Vagina (tissue), 2 donors: ENCODE data around the gene NAA38.

Experiments
- POLR2A ChIP-seq, 2 donors: fragments of 450-650 bp; IDR thresholded peaks; one replicate each; pipeline ENCODE4 v1.6.1; 2017; ENCODE audit warnings: antibody characterized with exemption in 2 of 2, mild to moderate bottlenecking in 2 of 2, moderate library complexity in 2 of 2
- POLR2AphosphoS5 ChIP-seq, 2 donors: sonication (generic); formaldehyde crosslinking; IDR thresholded peaks; one replicate each; pipeline ENCODE4 v1.9.0; 2017; ENCODE audit warnings: antibody characterized with exemption in 2 of 2, mild to moderate bottlenecking in 2 of 2, low read depth in 1 of 2; ENCODE audit not compliant: insufficient read depth in 1 of 2
- TF ChIP-seq, protein P1 (sequence below), 3 experiments: fragments of 450-650 bp in 2 of 3; fragments of 200-600 bp in 1 of 3; sonication (generic) in 1 of 3; IDR thresholded peaks; one replicate each; pipeline ENCODE4 v1.5.1; 2017 to 2019; ENCODE audit warnings: antibody characterized with exemption in 3 of 3, mild to moderate bottlenecking in 2 of 3, moderate library complexity in 2 of 3

GRCh38 chr17:7820231-7820630 lies 37.1 kb downstream of the NAA38 start:
- TF ChIP-seq POLR2AphosphoS5 (IDR thresholded peaks at IDR 0.05; ENCODE audit: insufficient read depth in 1 of 2, low read depth in 1 of 2) (no peak), POLR2A (IDR thresholded peaks at IDR 0.05) (no peak)
- TF ChIP-seq, protein P1, sequence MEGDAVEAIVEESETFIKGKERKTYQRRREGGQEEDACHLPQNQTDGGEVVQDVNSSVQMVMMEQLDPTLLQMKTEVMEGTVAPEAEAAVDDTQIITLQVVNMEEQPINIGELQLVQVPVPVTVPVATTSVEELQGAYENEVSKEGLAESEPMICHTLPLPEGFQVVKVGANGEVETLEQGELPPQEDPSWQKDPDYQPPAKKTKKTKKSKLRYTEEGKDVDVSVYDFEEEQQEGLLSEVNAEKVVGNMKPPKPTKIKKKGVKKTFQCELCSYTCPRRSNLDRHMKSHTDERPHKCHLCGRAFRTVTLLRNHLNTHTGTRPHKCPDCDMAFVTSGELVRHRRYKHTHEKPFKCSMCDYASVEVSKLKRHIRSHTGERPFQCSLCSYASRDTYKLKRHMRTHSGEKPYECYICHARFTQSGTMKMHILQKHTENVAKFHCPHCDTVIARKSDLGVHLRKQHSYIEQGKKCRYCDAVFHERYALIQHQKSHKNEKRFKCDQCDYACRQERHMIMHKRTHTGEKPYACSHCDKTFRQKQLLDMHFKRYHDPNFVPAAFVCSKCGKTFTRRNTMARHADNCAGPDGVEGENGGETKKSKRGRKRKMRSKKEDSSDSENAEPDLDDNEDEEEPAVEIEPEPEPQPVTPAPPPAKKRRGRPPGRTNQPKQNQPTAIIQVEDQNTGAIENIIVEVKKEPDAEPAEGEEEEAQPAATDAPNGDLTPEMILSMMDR (IDR thresholded peaks at IDR 0.05) = no peak
